Measurements from ENCODE around the gene SMPD4. TPM values are rescaled to one million over a fixed set of nuclear protein-coding genes. Genes with fewer than 3 reads are reported as not detected.
"Not testable (repeated sequence)": the region's sequence is repeated elsewhere in the genome, so short reads cannot be mapped to it uniquely, and the experiment has no call there.

The SMPD4 gene
- total and polyA plus RNA-seq, 2 of the 4 experiments (the other 2 are of a cell fraction) = 8.6 to 63.0 TPM

GRCh38 chr2:130207051-130207450 lies 25.6 kb upstream of the SMPD4 start:
- intact Hi-C loops (cut with micrococcal nuclease); H4K20me1 ChIP-seq (ENCODE audit: insufficient read depth, low read length); H3K9ac ChIP-seq (ENCODE audit: low read depth, low read length); H3K4me3 ChIP-seq (ENCODE audit: insufficient read depth, low read depth, low read length); H2BK20ac ChIP-seq (ENCODE audit: low read depth, low read length); H2BK120ac ChIP-seq (ENCODE audit: low read depth, low read length); H3K56ac ChIP-seq (ENCODE audit: extremely low read depth, insufficient read depth, low read length); H3K27ac ChIP-seq (ENCODE audit: insufficient read depth, low read length); POLR2A ChIA-PET (ENCODE audit: unreplicated experiment); H4K5ac ChIP-seq (ENCODE audit: low read depth, low read length); BruUV-seq (replicated peaks); H4K91ac ChIP-seq (ENCODE audit: insufficient read depth, low read depth, low read length); H3K36me3 ChIP-seq (ENCODE audit: control insufficient read depth, insufficient read depth, low read length); H2AFZ ChIP-seq (replicated peaks; ENCODE audit: low read length, poor library complexity); CTCF ChIA-PET; H4K8ac ChIP-seq (ENCODE audit: low read depth in 2 of 2, low read length in 2 of 2); H3K27me3 ChIP-seq (ENCODE audit: control insufficient read depth, insufficient read depth, low read length); H3K4me2 ChIP-seq (ENCODE audit: low read depth, low read length); in situ Hi-C loops (cut with MboI; ENCODE audit: low sequenced_read_pairs); H2AK5ac ChIP-seq (ENCODE audit: low read depth, low read length); H3K9me1 ChIP-seq (ENCODE audit: insufficient read depth, low read length); H3K18ac ChIP-seq (ENCODE audit: low read depth, low read length); DNase-seq; H3K14ac ChIP-seq (replicated peaks; ENCODE audit: low read depth, low read length); H3K9me3 ChIP-seq (ENCODE audit: control insufficient read depth, insufficient read depth, low read length); H2BK5ac ChIP-seq (ENCODE audit: low read depth, low read length, poor library complexity, severe bottlenecking); H3K23ac ChIP-seq (ENCODE audit: low read depth, low read length); H2AK9ac ChIP-seq (replicated peaks; ENCODE audit: low read depth, low read length, poor library complexity); H3K4ac ChIP-seq (ENCODE audit: low read depth, low read length); H2BK15ac ChIP-seq (ENCODE audit: low read depth, low read length); H3K79me1 ChIP-seq (ENCODE audit: low read depth in 1 of 2, low read length in 2 of 2); ATAC-seq (ENCODE audit: low read depth); dilution Hi-C loops (cut with HindIII; ENCODE audit: low sequenced_read_pairs, unreplicated experiment); H3K4me1 ChIP-seq (ENCODE audit: control insufficient read depth, insufficient read depth, low read length): not testable (repeated sequence)
- no CpG with 5 or more reads among the region's 13 CpGs for WGBS, 2 experiments (ENCODE audit: extremely low coverage in 2 of 2, insufficient read length in 1 of 2)

- H2BK20ac ChIP-seq (ENCODE audit: low read depth, low read length); H4K91ac ChIP-seq (ENCODE audit: insufficient read depth, low read depth, low read length); in situ Hi-C loops (cut with MboI; ENCODE audit: low sequenced_read_pairs); H2AK9ac ChIP-seq (replicated peaks; ENCODE audit: low read depth, low read length, poor library complexity); H3K9ac ChIP-seq (ENCODE audit: low read depth, low read length); H2BK120ac ChIP-seq (ENCODE audit: low read depth, low read length); H2AK5ac ChIP-seq (ENCODE audit: low read depth, low read length); intact Hi-C loops (cut with micrococcal nuclease); DNase-seq; H2BK15ac ChIP-seq (ENCODE audit: low read depth, low read length); H3K36me3 ChIP-seq (ENCODE audit: control insufficient read depth, insufficient read depth, low read length); ATAC-seq (ENCODE audit: low read depth); H3K4me3 ChIP-seq (ENCODE audit: insufficient read depth, low read depth, low read length); POLR2A ChIA-PET (ENCODE audit: unreplicated experiment); H2AFZ ChIP-seq (replicated peaks; ENCODE audit: low read length, poor library complexity); H3K9me3 ChIP-seq (ENCODE audit: control insufficient read depth, insufficient read depth, low read length); H3K27me3 ChIP-seq (ENCODE audit: control insufficient read depth, insufficient read depth, low read length); H4K20me1 ChIP-seq (ENCODE audit: insufficient read depth, low read length); H3K14ac ChIP-seq (replicated peaks; ENCODE audit: low read depth, low read length); H3K56ac ChIP-seq (ENCODE audit: extremely low read depth, insufficient read depth, low read length); H3K27ac ChIP-seq (ENCODE audit: insufficient read depth, low read length); BruUV-seq (replicated peaks); H4K8ac ChIP-seq (ENCODE audit: low read depth in 2 of 2, low read length in 2 of 2); H3K4me2 ChIP-seq (ENCODE audit: low read depth, low read length); H4K5ac ChIP-seq (ENCODE audit: low read depth, low read length); H3K18ac ChIP-seq (ENCODE audit: low read depth, low read length); H3K9me1 ChIP-seq (ENCODE audit: insufficient read depth, low read length); CTCF ChIA-PET; H3K4me1 ChIP-seq (ENCODE audit: control insufficient read depth, insufficient read depth, low read length); dilution Hi-C loops (cut with HindIII; ENCODE audit: low sequenced_read_pairs, unreplicated experiment); H2BK5ac ChIP-seq (ENCODE audit: low read depth, low read length, poor library complexity, severe bottlenecking); H3K23ac ChIP-seq (ENCODE audit: low read depth, low read length); H3K4ac ChIP-seq (ENCODE audit: low read depth, low read length); H3K79me1 ChIP-seq (ENCODE audit: low read depth in 1 of 2, low read length in 2 of 2): not testable (repeated sequence)
- no CpG with 5 or more reads among the region's 3 CpGs for WGBS, 2 experiments (ENCODE audit: extremely low coverage in 2 of 2, insufficient read length in 1 of 2)
Measured at GRCh38 chr2:130203150-130203549, 21.7 kb upstream of the SMPD4 start.

All from IMR-90 (cell line).